GM10266 (cell line): ENCODE results near the gene ATRN.

Experiments used
- DNase-seq: peaks from one replicate; pipeline ENCODE4 v3.0.0; 2012; ENCODE audit errors: extremely low spot score
- CTCF ChIP-seq: IDR thresholded peaks from 2 replicates; pipeline ENCODE4 v1.5.1; 2012; ENCODE audit warnings: mild to moderate bottlenecking, low read depth; ENCODE audit not compliant: control insufficient read depth, insufficient read depth; ENCODE audit errors: missing control alignments

ATRN gene

GRCh38 chr20:3673221-3674070, 202.6 kb downstream of the ATRN start:
- TF ChIP-seq CTCF = no peak
- no peak for DNase-seq

GRCh38 chr20:3674447-3674846, 203.6 kb downstream of the ATRN start:
- DNase-seq = no peak
- TF ChIP-seq CTCF = no peak

- no peak for DNase-seq
Observed at GRCh38 chr20:3674995-3675900, 204.4 kb downstream of the ATRN start.

GRCh38 chr20:3677733-3678132, 206.9 kb downstream of the ATRN start:
- TF ChIP-seq CTCF = no peak
- DNase-seq = no peak

More at GRCh38 chr20:3674995-3675900, 204.4 kb downstream of the ATRN start:
- no peak for TF ChIP-seq CTCF

GRCh38 chr20:3678198-3678597, 207.4 kb downstream of the ATRN start:
- DNase-seq = no peak
- TF ChIP-seq CTCF = no peak

GRCh38 chr20:3678856-3679720, 208.3 kb downstream of the ATRN start:
- no peak for TF ChIP-seq CTCF
- DNase-seq = no peak
